ENCODE measurements around the gene HAUS6.
"Not testable (repeated sequence)": the region's sequence is repeated elsewhere in the genome, so short reads cannot be mapped to it uniquely, and the experiment has no call there.

The HAUS6 gene

DNA sequence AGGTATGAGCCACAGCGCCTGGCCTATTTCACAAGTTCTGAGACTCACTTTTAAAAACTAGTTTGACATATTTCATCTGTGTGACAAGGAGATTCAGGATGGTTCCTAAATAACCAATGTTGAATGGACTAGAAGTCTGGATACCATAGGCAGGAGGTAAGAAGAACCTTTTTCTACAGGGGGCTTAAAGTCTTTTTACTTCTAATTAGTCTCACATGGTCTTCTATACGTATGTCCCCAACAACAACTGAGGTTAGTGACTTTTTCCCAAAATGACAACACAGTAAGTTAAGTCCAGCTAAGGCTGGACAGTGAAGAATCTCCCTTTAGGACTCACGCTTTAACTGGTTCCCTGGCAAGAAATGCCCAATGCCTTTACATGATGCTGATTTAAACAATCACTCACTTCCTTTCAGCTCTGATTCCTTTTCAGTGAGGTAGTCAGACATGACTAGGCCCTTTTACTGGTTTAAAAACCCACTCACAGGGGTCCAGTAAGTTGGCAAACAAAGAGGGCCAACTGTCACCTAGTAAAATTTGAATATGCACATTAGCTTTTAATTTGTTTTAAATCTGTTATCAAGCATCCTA lies 12.1 kb upstream of the HAUS6 start:
- FAIRE-seq: no peak

DNA sequence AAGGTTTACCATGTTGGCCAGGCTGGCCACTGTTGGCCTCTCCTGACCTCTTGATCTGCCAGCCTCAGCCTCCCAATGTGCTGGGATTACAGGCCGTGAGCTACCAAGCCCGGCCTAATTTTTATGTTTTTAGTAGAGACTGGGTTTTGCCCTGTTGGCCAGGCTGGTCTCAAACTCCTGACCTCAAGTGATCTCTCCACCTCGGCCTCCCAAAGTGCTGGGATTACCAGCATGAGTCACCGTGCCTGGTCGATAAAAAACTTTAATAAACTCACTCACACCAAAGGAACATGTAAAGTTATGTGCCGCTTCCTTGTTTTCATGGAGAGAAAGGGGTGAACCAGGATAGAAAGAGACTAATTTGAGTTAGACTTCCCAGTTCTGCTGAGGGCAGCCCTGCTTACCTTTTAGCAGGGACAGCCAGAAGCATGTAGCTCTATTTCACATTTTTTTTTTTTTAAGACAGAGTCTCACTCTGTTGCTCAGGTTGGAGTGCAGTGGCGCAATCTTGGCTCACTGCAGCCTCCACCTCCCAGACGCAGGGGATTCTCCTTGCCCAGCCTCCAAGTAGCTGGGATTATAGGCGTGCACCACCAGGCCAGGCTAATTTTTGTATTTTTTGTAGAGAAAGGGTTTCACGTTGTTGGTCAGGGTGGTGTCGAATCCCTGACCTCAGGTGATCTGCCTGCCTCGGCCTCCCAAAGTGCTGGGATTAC lies 11.4 kb upstream of the HAUS6 start:
- FAIRE-seq: no peak

DNA sequence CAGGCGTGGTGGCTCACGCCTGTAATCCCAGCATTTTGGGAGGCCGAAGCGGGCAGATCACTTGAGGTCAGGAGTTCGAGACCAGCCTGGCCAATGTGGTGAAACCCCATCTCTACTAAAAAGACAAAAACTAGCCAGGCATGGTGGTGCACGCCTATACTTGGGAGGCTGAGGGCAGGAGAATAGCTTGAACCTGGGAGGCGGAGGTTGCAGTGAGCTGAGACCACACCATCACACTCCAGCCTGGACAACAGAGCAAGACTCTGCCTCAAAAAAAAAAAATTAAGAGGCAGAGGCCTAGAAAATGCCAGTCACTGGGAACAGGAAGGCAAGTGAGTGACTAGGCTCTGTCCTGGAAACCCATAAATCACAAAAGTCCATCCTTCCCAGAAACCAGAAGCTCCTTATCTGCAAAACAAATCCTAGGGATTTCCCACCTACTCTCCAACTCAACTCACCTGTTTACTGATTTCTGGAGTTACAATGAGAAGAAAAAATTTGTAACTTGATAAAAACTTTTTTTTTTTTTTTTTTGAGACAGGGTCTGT lies 10.4 kb upstream of the HAUS6 start:
- not testable (repeated sequence) for FAIRE-seq

DNA sequence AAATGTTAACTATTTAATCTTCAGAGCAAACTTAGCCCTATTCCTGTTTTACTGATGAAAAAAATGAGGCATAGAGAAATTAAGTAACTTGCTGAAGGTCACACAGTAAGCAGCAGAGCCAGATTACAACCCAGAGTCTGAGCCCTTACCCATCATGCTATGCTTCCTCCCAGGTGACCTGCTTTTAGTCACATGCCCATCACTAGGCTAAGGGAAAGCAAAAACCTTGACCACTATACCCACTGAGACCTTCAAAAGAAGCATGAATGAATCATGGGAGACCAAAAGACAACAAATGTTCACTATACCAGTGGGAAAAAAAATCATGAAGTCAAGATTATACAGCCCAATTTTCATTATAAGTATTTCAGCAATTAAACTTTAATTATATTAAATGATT lies 5.3 kb upstream of the HAUS6 start:
- no peak for FAIRE-seq

DNA sequence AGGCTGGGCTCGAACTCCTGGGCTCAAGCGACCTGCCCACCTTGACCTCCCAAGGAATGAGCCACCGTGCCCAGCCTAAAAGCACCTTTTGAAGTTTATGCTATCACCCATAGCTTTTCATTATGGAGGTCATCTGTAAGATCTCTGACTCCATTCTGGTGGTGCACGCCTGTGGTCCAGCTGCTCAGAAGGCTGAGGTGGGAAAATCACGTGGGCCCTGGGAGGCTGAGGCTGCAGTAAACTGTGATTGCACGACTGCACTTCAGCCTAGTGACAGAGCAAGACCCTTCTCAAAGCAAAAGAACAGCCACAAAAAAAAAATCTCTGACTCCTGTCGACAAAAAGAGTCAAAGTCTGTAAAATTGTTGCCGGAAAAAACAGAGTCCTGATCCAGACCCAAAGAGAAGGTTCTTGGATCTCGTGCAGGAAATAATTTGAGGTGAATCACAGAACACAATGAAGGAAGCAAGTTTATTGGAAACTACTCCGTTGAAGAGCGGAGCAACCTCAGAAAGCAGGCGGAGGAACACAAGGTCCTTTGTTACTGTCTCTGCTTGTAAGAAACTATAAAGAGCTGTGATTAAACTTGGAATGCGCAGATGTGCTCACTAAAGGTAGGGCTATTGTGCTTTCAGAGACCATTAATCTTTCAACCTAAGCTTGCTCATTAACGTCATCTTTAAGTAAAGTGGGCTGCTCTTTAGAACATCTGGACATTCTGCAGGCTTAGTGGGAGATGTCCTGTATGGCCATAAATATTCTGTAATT lies 2.0 kb upstream of the HAUS6 start:
- FAIRE-seq: no peak

DNA sequence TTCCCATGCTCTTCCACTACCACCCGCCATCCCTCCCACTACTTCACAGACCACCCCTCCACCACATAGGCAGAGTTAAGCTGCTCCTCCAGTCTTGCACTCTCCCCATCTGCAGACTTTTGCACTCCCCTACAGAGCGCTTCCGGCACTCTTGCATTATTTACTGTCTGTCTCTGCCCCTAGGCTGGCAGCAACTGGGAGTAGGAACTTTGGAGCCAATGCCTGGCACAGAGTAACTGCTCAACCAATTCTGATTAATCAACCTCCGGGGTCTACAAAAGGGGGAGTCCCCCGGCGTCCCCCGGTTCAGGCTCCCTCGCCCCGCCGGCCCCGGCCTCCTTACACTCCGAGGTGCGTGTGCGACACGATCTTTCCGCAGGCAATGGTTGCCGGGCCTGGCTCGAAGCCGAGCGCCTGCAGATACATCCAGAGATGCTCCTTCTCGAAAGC lies 498 bp downstream of the HAUS6 start:
- FAIRE-seq: no peak

DNA sequence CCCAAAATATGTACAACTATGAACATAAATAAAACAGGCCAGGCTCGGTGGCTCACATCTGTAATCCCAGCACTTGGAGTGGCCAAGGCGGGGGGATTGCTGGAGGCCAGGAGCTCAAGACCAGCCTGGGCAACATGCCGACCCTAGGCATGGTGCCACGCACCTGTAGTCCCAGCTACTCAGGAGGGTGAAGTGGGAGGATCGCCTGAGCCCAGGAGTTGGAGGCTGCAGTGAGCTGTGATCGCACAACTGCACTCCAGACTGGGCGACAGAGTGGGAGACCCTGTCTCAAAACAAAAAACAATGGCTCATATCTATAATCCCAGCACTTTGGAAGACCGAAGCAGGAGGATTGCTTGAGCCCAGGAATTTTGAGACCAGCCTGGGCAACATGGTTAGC lies 1.5 kb downstream of the HAUS6 start:
- FAIRE-seq: no peak

DNA sequence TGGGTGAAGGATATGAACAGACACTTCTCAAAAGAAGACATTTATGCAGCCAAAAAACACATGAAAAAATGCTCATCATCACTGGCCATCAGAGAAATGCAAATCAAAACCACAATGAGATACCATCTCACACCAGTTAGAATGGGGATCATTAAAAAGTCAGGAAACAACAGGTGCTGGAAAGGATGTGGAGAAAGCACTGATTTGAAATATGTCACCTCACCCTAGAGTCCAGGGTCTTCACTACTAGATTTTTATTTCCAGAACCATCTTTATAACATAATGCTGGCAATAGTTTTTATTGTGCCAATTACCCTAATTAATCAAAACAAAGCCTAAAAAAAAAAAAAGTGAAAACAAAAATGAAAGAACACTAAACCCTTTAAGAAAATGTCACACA lies 5.3 kb downstream of the HAUS6 start:
- not testable (repeated sequence) for FAIRE-seq

DNA sequence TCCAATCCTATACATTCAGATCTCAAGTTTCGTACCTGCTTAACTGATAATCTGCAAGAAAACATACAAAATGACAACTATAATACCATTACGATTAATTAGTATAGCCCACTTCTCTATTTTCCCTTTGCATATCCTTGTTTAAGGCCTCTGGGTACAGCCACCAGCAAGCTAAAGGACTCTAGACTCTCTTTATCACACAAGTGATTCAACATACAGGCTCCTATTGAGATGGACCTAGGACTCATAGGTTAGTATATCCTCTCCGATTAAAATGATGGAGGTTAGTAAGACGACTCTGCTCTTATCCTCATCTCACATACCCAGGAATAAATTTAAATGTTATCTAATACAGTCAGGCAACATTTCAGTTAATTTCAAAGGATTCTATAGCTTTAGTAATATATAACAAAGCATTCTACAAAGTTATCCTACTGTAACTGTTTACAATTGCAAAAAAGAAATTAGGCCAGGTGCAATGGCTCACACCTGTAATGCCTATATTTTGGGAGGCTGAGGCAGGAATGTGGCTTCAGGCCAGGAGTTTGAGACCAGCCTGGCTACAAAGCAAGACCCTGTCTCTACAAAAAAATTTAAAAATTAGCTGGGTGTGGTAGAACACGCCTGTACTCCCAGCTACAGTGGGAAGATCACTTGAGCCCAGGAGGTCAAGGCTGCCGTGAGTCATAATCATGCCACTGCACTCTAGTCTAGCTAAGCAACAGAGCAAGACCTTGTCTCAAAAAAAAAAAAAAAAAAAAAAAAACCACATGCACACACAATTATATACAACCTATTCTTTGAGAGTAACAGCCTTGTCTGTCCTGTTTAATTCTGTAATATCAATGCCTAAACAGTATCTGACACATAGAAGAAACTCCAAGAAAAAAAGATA lies 15.4 kb downstream of the HAUS6 start:
- peak; percentile 91 for FAIRE-seq

DNA sequence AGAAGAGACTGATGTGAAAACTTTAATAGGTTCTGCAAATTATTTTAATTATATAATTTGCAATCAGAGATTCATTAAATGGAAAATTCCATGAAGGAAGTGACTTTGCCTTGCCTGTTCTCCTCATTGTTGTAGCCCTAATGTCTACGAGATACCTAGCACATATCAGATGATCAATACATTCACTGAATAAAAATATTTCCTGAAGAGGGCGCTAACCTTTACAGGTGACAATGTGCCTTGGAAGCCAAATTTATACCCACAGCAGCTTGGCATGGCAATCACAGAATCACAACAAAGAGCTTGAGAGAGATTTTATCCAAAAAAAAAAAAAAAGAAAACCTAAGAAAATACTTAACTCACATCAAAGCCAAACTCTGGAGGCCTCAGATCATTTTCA lies 17.4 kb downstream of the HAUS6 start:
- FAIRE-seq: no peak

DNA sequence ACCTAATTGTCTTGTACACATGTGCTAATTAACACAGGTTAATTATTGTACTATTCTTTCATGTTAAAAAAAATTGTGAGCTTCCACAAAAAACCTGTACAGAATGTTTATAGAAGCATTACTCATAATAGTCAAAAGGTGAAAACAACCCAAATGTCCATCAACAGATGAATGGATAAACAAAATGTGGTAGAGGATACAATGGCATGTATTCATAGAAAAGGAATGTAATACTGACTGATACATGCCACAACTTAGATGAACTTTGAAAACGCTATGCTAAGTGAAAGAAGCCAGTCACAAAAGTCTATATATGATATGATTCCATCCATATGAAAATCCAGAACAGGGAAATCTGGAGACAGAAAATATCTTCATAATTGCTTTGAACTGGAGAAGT lies 27.9 kb downstream of the HAUS6 start:
- FAIRE-seq: no peak

DNA sequence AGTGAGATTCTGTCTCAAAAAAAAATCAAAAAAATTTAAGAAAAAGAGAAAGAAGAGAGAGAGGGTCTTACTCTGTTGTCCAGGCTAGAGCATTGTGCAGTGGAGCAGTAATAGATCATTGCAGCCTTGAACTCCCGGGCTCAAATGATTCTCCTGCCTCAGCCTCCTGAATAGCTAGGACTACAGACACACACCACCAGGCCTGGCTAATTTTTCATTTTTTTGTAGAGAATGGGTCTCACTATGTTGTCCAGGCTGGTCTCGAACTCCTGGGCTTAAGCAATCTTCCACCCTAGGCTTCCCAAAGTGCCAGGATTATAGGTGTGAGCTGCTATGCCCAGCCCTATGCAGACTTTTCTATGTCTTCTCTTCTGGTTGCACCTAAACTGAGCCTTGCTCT lies 28.5 kb downstream of the HAUS6 start:
- no peak for FAIRE-seq

DNA sequence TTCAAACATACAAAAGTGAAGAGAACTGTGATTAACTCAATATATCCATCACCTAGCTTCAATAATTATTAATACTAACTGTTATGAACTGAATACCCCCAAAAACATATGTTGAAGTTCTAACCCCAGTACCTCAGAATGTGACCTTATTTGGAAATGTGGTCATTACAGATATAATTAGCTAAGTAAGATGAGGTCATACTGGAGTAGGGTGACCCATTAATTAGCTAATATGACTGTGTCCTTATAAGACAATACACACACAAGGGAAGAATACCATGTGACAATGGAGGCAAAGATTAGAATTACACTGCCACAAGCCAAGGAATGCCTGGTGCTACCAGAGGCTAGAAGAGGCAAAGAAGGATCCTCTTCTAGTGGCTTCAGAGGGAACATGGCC lies 45.7 kb downstream of the HAUS6 start:
- FAIRE-seq: no peak

DNA sequence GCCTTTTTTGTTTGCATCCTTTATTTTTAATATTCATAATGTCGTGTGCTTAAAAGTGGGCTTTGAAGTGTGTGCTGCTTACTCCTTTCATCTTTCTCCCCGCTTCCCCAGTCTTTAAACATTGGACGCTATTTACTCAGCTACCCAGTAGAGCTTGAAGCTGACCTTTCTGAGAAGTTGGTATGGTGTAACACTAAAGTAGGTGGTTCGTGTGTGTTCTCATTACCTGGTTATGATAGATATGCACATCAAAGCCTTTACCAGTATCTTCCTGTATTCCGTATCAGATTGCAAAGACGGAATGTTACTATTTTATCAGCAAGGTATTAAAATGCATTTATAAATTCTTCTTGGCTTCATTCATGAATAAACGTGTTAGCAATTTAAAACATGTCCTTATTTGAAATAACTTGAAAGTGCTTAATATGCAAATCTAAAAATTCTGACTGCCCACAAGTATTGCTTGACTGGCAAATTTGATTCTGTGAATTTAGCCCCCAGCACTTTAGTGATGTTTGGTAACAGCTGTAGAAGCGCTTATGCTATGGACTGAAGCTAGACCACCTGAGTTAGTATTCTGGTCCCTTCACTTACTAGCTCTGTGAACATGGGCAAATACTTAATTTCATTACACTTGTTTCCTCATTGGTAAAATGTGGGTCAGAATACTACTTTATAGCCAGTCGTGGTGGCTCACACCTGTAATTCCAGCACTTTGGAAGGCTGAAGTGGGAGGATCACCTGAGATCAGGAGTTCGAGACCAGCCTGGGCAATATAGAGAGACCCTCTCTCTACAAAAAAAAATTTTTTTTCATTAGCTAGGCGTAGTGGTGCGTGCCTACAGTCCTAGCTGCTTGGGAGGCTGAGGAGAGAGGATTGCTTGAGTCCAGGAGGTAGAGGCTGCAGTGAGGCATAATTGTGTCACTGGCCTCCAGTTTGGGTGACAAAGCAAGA lies 51.8 kb downstream of the HAUS6 start:
- FAIRE-seq: no peak

DNA sequence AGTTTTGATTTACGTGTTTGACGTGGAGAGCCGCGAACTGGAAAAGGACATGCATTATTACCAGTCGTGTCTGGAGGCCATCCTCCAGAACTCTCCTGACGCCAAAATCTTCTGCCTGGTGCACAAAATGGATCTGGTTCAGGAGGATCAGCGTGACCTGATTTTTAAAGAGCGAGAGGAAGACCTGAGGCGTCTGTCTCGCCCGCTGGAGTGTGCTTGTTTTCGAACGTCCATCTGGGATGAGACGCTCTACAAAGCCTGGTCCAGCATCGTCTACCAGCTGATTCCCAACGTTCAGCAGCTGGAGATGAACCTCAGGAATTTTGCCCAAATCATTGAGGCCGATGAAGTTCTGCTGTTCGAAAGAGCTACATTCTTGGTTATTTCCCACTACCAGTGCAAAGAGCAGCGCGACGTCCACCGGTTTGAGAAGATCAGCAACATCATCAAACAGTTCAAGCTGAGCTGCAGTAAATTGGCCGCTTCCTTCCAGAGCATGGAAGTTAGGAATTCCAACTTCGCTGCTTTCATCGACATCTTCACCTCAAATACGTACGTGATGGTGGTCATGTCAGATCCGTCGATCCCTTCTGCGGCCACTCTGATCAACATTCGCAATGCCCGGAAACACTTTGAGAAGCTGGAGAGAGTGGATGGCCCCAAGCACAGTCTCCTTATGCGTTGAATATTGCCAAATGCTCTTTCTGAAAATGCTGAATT lies 52.6 kb downstream of the HAUS6 start:
- FAIRE-seq: no peak

DNA sequence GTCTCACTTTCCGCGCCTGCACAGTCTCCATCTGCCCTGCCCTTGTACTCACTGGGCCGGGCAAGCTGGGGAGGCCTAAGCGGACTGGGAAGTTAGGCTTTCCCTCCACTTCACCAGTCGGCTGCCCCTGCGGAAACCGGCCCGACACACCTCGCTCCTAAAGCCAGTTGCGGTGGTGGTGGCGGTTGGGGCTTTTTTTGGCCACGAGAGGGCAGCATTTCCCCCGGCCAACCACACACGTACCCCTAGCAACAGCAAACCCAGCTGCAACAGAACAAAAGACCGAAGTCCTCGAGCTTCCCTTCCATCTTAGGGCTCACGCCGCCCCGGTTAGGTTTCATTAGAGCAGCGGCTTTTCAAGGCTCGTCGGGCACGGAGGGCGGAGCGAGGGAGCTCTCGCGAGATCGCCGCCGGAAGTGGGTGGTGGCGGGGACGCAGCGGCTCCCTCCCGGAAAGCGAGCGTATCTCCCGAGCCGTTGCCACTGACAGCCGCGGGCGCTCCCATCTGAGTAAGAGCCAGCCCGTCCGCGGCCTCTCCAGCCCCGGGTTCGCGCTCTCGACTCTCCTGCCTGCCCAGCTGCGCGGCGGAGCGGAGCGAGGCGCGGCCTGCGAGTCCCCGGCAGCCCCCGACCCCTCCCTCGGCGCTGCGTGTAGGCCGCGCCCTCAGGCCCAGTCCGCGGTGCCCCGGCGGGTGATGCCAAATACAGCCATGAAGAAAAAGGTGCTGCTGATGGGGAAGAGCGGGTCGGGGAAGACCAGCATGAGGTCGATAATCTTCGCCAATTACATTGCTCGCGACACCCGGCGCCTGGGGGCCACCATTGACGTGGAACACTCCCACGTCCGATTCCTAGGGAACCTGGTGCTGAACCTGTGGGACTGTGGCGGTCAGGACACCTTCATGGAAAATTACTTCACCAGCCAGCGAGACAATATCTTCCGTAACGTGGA lies 53.5 kb downstream of the HAUS6 start, which contains the start of gene RRAGA:
TSS of gene RRAGA (plus strand) at position 462 of the 951 bp plus-strand sequence. CDS start at position 695, 233 bp downstream.
- no peak for FAIRE-seq

DNA sequence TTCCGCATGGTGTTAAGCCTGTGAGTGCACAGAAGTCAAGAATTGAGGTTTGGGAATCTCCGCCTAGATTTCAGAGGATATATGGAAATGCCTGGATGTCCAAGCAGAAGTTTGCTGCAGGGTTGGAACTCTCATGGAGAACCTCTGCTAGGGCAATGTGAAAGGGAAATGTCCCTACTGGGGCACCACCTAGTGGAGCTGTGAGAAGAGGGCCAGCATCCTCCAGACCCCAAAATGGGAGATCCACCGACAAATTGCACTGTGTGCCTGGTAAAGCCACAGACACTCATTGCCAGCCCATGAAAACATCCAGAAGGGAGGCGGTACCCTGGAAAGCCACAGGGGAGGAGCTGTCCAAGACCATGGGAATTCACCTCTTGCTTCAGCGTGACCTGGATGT lies 66.1 kb downstream of the HAUS6 start:
- FAIRE-seq: no peak

DNA sequence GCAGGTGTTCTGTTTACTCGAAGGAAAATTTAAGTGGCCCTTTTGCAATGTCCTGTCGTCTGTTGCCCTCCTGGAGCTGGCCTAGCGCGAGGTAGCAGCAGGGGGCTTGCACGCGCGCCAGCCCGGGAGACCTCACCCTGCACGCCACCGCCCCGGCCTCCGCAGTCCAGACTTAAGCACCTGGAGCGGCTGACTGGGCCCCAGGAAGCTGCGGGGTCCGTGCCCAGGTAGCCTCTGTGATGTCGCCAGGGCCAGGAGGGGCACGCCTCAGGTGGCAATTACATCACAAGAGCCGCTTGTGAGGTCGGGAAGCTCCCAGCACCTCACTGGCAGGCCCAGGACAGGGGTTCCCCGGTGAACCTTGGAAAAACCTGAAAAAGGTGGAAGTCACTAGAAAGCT lies 69.7 kb downstream of the HAUS6 start, which contains the start of gene SAXO1:
TSS of gene SAXO1 (minus strand) at position 195 of the 400 bp plus-strand sequence. CDS start 301 bp downstream, outside the sequence.
- no peak for FAIRE-seq

DNA sequence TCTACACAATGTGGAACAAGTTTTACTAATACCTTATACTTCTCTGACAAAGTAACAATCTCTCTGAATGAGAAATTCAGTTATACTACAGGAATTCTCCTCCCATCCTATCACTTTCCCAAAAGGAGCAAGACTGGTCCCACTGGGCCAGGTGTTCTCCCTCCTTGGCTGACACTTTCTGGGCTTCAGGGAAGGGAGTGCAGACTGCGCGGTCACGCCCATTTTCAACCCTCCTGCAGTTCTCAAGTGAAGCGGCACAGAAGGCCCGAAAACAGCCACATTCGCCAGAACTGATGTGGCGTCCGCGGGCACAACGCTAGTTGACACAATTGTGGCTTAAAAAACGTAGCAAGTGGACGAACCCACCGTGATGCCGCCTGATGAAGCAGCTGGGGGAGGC lies 70.3 kb downstream of the HAUS6 start:
- no peak for FAIRE-seq

Measured in islet of Langerhans (tissue), 1 donor.